ENCODE results near the gene DUS1L. TPM values are rescaled to one million over a fixed set of nuclear protein-coding genes. Genes with fewer than 3 reads are reported as not detected.
A peak's percentile ranks its signal among the peaks of the same experiment; 100 is the strongest.

The DUS1L gene
- total RNA-seq, 1 donor from 2014 or later: 74.1 TPM

DNA sequence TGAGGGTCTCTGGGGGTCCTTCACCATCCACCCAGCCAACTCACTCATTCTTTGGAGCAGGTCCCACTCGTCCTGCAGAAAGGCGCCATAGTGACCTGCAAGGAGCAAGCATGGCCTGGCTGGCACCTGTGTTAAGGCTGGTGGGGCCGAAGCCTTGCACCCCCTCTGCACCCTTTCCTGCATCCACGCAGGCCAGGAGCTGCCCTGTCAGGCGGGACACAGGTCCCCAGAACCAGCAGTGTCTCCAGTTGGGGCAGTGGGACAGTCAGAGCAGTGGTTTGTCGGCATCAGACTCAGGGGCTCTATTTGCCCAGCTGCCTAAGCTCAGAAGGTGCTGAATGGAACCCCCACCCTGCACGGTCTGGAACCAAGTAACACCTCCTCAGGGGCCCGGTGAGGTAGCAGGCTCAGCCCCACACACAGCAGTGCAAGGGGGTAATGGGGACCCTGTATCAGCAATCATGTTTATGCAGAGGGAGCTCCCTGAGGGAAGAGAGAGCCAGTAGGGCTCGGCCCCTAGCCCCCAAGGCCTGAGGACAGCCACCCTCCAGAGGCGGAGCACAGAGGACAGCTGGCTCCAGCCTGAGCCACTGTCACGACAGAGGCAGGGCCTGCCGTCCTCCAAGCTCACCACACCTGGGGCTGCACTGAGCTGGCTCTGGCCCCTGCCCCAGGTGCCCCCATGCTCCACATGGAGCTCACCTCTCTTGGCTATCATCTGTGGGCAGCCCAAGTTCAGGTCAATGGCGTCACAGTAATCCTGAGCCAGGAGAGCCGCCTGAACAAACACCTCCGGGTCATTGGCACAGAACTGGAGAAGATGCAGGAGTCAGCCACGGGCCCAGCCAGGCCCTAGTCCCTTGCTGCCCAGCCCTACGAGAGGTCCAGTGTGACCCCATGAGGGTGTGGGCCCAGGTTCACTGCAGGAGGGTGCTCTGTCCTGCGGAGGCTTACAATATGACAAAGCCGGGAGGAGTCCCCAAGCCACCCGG, 1.9 kb downstream of the DUS1L start:
- no peaks in the 10 kb centered on the region for H3K9me3 Mint-ChIP-seq (ENCODE audit: unreplicated experiment)
- TF ChIP-seq, protein P1, sequence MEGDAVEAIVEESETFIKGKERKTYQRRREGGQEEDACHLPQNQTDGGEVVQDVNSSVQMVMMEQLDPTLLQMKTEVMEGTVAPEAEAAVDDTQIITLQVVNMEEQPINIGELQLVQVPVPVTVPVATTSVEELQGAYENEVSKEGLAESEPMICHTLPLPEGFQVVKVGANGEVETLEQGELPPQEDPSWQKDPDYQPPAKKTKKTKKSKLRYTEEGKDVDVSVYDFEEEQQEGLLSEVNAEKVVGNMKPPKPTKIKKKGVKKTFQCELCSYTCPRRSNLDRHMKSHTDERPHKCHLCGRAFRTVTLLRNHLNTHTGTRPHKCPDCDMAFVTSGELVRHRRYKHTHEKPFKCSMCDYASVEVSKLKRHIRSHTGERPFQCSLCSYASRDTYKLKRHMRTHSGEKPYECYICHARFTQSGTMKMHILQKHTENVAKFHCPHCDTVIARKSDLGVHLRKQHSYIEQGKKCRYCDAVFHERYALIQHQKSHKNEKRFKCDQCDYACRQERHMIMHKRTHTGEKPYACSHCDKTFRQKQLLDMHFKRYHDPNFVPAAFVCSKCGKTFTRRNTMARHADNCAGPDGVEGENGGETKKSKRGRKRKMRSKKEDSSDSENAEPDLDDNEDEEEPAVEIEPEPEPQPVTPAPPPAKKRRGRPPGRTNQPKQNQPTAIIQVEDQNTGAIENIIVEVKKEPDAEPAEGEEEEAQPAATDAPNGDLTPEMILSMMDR (IDR thresholded peaks at IDR 0.05; ENCODE audit: unreplicated experiment): no peak

GRCh38 chr17:82062984-82063368, 2.6 kb downstream of the DUS1L start:
- no peak overlapping the region for H3K27ac Mint-ChIP-seq (ENCODE audit: unreplicated experiment)

More for the DNA sequence above, 1.9 kb downstream of the DUS1L start:
- Mint-ChIP-seq H3K27me3 (ENCODE audit: unreplicated experiment) (peaks cover 11% of the 10 kb centered on the region), H3K4me1 (ENCODE audit: unreplicated experiment) (peaks cover 3% of the 10 kb centered on the region), H3K4me3 (ENCODE audit: unreplicated experiment) (peak overlapping the region; percentile 71), H3K27ac (ENCODE audit: unreplicated experiment) (no peak overlapping the region), H3K36me3 (ENCODE audit: low read depth, unreplicated experiment) (no peaks in the 10 kb centered on the region)
- DNase-seq (ENCODE audit: low spot score): no peak

GRCh38 chr17:82062076-82062983, 3.3 kb downstream of the DUS1L start:
- H3K4me1 Mint-ChIP-seq (ENCODE audit: unreplicated experiment): peaks cover 3% of the 10 kb centered on the region
- TF ChIP-seq, protein P1 (IDR thresholded peaks at IDR 0.05; ENCODE audit: unreplicated experiment): no peak
- H3K36me3 Mint-ChIP-seq (ENCODE audit: low read depth, unreplicated experiment): no peaks in the 10 kb centered on the region
- peaks cover 13% of the 10 kb centered on the region for H3K27me3 Mint-ChIP-seq (ENCODE audit: unreplicated experiment)
- no peak for DNase-seq (ENCODE audit: low spot score)
- no peak overlapping the region for H3K4me3 Mint-ChIP-seq (ENCODE audit: unreplicated experiment)
- H3K9me3 Mint-ChIP-seq (ENCODE audit: unreplicated experiment): no peaks in the 10 kb centered on the region
- no peak overlapping the region for H3K27ac Mint-ChIP-seq (ENCODE audit: unreplicated experiment)

More at GRCh38 chr17:82062984-82063368, 2.6 kb downstream of the DUS1L start:
- H3K4me3 Mint-ChIP-seq (ENCODE audit: unreplicated experiment): no peak overlapping the region
- peaks cover 3% of the 10 kb centered on the region for H3K4me1 Mint-ChIP-seq (ENCODE audit: unreplicated experiment)
- TF ChIP-seq, protein P1 (IDR thresholded peaks at IDR 0.05; ENCODE audit: unreplicated experiment): no peak
- no peaks in the 10 kb centered on the region for H3K9me3 Mint-ChIP-seq (ENCODE audit: unreplicated experiment)
- no peak for DNase-seq (ENCODE audit: low spot score)
- H3K27me3 Mint-ChIP-seq (ENCODE audit: unreplicated experiment): peaks cover 12% of the 10 kb centered on the region
- no peaks in the 10 kb centered on the region for H3K36me3 Mint-ChIP-seq (ENCODE audit: low read depth, unreplicated experiment)

DNA sequence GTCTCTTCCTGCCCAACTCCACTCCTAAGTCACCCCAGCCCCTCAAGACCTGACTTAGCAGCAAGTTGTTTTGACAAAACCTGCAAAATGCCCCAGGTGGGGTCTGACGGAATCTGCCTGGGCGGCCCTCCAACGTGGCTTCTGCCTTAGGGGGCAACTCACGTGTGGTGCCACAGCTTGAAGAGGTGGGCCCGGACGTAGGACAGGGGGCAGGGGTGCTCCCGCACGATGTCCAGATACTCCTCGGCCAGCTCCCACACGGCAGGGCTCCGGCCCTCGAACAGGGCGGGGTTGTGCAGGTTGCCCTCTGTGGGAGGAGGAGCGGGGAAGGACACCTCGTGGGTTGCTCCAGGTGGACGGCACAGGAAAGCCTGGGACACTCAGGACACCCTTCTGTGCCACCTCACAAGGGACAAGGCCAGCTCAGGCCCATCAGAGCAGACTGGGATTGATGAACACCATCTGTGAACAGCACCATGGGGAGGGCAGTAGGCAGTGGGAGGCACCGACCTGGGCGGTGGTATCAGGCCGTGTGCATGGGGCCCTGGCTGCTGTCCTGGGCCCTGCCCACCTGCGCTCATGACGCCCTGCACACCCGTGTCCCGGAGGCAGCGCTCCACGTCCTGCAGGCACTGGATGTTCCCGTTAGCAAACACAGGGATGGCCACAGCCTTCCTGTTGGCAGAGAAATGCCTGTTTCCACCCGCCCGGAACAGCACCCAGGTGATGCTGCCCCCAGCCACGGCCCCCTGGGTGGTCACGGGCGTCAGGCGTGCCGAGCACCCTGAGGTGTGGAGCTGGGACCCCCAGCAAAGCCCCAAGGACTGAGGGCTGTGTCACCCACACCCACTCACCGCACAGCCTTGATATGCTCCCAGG, 4.3 kb downstream of the DUS1L start:
- Mint-ChIP-seq H3K4me1 (ENCODE audit: unreplicated experiment) (peaks cover 2% of the 10 kb centered on the region), H3K9me3 (ENCODE audit: unreplicated experiment) (no peaks in the 10 kb centered on the region), H3K27ac (ENCODE audit: unreplicated experiment) (no peak overlapping the region), H3K27me3 (ENCODE audit: unreplicated experiment) (peaks cover 4% of the 10 kb centered on the region), H3K4me3 (ENCODE audit: unreplicated experiment) (no peak overlapping the region), H3K36me3 (ENCODE audit: low read depth, unreplicated experiment) (no peaks in the 10 kb centered on the region)
- TF ChIP-seq, protein P1 (IDR thresholded peaks at IDR 0.05; ENCODE audit: unreplicated experiment): no peak
- DNase-seq (ENCODE audit: low spot score): no peak

Measured in endothelial cell (in vitro differentiated cells).